Activated T-cell treated with anti-CD3 and anti-CD28 coated beads, Interleukin-2, amount 50 U/mL, for 72 hours (primary cell): ENCODE data around the gene TRPM6. TPM values are rescaled to one million over a fixed set of nuclear protein-coding genes. Genes with fewer than 3 reads are reported as not detected.
"Not testable (repeated sequence)": the region's sequence is repeated elsewhere in the genome, so short reads cannot be mapped to it uniquely, and the experiment has no call there.

ENCODE experiments used
- ATAC-seq, 2 donors: fragments of 150-1000 bp; cut with Tn5 transposase; replicated peaks in 1 of 2; 2 replicates each; pipeline ENCODE4 v1.10.0; 2021; ENCODE audit warnings: moderate library complexity in 2 of 2, mild to moderate bottlenecking in 1 of 2
- DNase-seq, 2 donors: peaks; one replicate each; pipeline ENCODE4 v3.0.0; 2021 to 2022; ENCODE audit warnings: mixed read lengths in 1 of 2
- H3K27ac Mint-ChIP-seq: one replicate; pipeline ENCODE4 v1.8.0; 2022; ENCODE audit warnings: mild to moderate bottlenecking, moderate library complexity, mixed read lengths
- H3K27me3 Mint-ChIP-seq: one replicate; pipeline ENCODE4 v1.8.0; 2022; ENCODE audit warnings: low read depth, mixed read lengths
- H3K36me3 Mint-ChIP-seq, 2 donors: one replicate each; pipeline ENCODE4 v1.8.0; 2022; ENCODE audit warnings: mixed read lengths in 2 of 2, mild to moderate bottlenecking in 1 of 2; ENCODE audit not compliant: insufficient read depth in 2 of 2
- H3K4me1 Mint-ChIP-seq: one replicate; pipeline ENCODE4 v1.8.0; 2022; ENCODE audit warnings: low read depth, mixed read lengths
- H3K4me3 Mint-ChIP-seq, 2 donors: one replicate each; pipeline ENCODE4 v1.8.0; 2022; ENCODE audit warnings: mild to moderate bottlenecking in 2 of 2, mixed read lengths in 2 of 2, moderate library complexity in 2 of 2
- H3K9me3 Mint-ChIP-seq, 2 donors: one replicate each; pipeline ENCODE4 v1.8.0; 2022; ENCODE audit warnings: mixed read lengths in 2 of 2
- total RNA-seq, 2 donors: library from RNA; stranded (reverse); gene quantifications; one replicate each; pipeline ENCODE4 v1.2.3, GENCODE V29; 2022

Gene TRPM6
- total RNA-seq, 2 donors from 2014 or later, result 0.10 TPM; not detected in 1

- H3K36me3 Mint-ChIP-seq, result peaks cover 8 to 11% of the 10 kb centered on the region in 2 donors
Measured at GRCh38 chr9:74875656-74876055, 12.1 kb downstream of the TRPM6 start.

GRCh38 chr9:74874220-74874619, 13.5 kb downstream of the TRPM6 start:
- Mint-ChIP-seq H3K4me3 (no peak overlapping the region), H3K9me3 (peaks cover 6 to 10% of the 10 kb centered on the region in 2 donors), H3K36me3 (peaks cover 6% of the 10 kb centered on the region in 2 donors), H3K27ac (no peak overlapping the region), H3K4me1 (no peaks in the 10 kb centered on the region), H3K27me3 (peaks cover 11% of the 10 kb centered on the region)
- no peak for DNase-seq
- no peak for ATAC-seq

More at GRCh38 chr9:74875656-74876055, 12.1 kb downstream of the TRPM6 start:
- DNase-seq (no peak), ATAC-seq (no peak)
- no peak overlapping the region for H3K4me3 Mint-ChIP-seq
- H3K4me1 Mint-ChIP-seq, result no peaks in the 10 kb centered on the region
- peaks cover 15% of the 10 kb centered on the region for H3K27me3 Mint-ChIP-seq
- no peak overlapping the region for H3K27ac Mint-ChIP-seq
- peaks cover 13 to 14% of the 10 kb centered on the region in 2 donors for H3K9me3 Mint-ChIP-seq

GRCh38 chr9:74872619-74873233, 15.0 kb downstream of the TRPM6 start:
- Mint-ChIP-seq H3K27me3 (peaks cover 17% of the 10 kb centered on the region), H3K36me3 (no peaks in the 10 kb centered on the region), H3K9me3 (peaks cover 0 to 2% of the 10 kb centered on the region in 2 donors), H3K27ac (no peak overlapping the region), H3K4me1 (no peaks in the 10 kb centered on the region), H3K4me3 (no peak overlapping the region)
- DNase-seq (no peak), ATAC-seq (no peak)

- Mint-ChIP-seq H3K27me3 (peaks cover 8% of the 10 kb centered on the region), H3K27ac (no peak overlapping the region), H3K36me3 (no peaks in the 10 kb centered on the region), H3K4me3 (no peak overlapping the region), H3K4me1 (no peaks in the 10 kb centered on the region), H3K9me3 (no peaks in the 10 kb centered on the region)
- DNase-seq (no peak), ATAC-seq (no peak)
Measured at GRCh38 chr9:74867483-74867882, 20.2 kb downstream of the TRPM6 start.

GRCh38 chr9:74865177-74865576, 22.5 kb downstream of the TRPM6 start:
- peaks cover 5% of the 10 kb centered on the region for H3K4me1 Mint-ChIP-seq
- DNase-seq (no peak), ATAC-seq (no peak)
- H3K27me3 Mint-ChIP-seq, result peaks cover 6% of the 10 kb centered on the region
- H3K4me3 Mint-ChIP-seq, result no peak overlapping the region
- H3K9me3 Mint-ChIP-seq, result no peaks in the 10 kb centered on the region
- H3K27ac Mint-ChIP-seq, result no peak overlapping the region
- H3K36me3 Mint-ChIP-seq, result no peaks in the 10 kb centered on the region

GRCh38 chr9:74861773-74862474, 25.8 kb downstream of the TRPM6 start:
- Mint-ChIP-seq H3K4me3 (no peak overlapping the region), H3K27me3 (peaks cover 5% of the 10 kb centered on the region), H3K4me1 (peaks cover 5% of the 10 kb centered on the region), H3K36me3 (no peaks in the 10 kb centered on the region), H3K27ac (no peak overlapping the region), H3K9me3 (no peaks in the 10 kb centered on the region)
- ATAC-seq, result peak in 1 of 2 donors; percentile 23
- DNase-seq, result no peak

GRCh38 chr9:74861071-74861470, 26.6 kb downstream of the TRPM6 start:
- Mint-ChIP-seq H3K9me3 (no peaks in the 10 kb centered on the region), H3K4me1 (peaks cover 5% of the 10 kb centered on the region), H3K27me3 (peaks cover 5% of the 10 kb centered on the region), H3K36me3 (no peaks in the 10 kb centered on the region), H3K4me3 (no peak overlapping the region), H3K27ac (no peak overlapping the region)
- no peak for DNase-seq
- no peak for ATAC-seq

GRCh38 chr9:74860247-74860646, 27.5 kb downstream of the TRPM6 start:
- not testable (repeated sequence) for H3K36me3 Mint-ChIP-seq, ATAC-seq, H3K27me3 Mint-ChIP-seq, H3K27ac Mint-ChIP-seq, H3K4me3 Mint-ChIP-seq, H3K4me1 Mint-ChIP-seq, H3K9me3 Mint-ChIP-seq, DNase-seq

GRCh38 chr9:74859786-74860185, 27.9 kb downstream of the TRPM6 start:
- Mint-ChIP-seq H3K27ac (no peak overlapping the region), H3K4me1 (peaks cover 5% of the 10 kb centered on the region), H3K9me3 (no peaks in the 10 kb centered on the region), H3K4me3 (no peak overlapping the region), H3K27me3 (peaks cover 5% of the 10 kb centered on the region), H3K36me3 (no peaks in the 10 kb centered on the region)
- ATAC-seq, result no peak
- no peak for DNase-seq

- no peaks in the 10 kb centered on the region for H3K36me3 Mint-ChIP-seq
- H3K9me3 Mint-ChIP-seq, result no peaks in the 10 kb centered on the region
- H3K4me1 Mint-ChIP-seq, result peaks cover 5% of the 10 kb centered on the region
Measured at GRCh38 chr9:74858751-74859414, 28.8 kb downstream of the TRPM6 start.

GRCh38 chr9:74856989-74857388, 30.7 kb downstream of the TRPM6 start:
- Mint-ChIP-seq H3K27me3 (peaks cover 5% of the 10 kb centered on the region), H3K4me1 (peaks cover 5% of the 10 kb centered on the region), H3K36me3 (no peaks in the 10 kb centered on the region), H3K4me3 (no peak overlapping the region), H3K27ac (no peak overlapping the region), H3K9me3 (no peaks in the 10 kb centered on the region)
- DNase-seq (no peak), ATAC-seq (no peak)

More at GRCh38 chr9:74858751-74859414, 28.8 kb downstream of the TRPM6 start:
- ATAC-seq (no peak), DNase-seq (no peak)
- no peak overlapping the region for H3K4me3 Mint-ChIP-seq
- H3K27me3 Mint-ChIP-seq, result peaks cover 5% of the 10 kb centered on the region
- H3K27ac Mint-ChIP-seq, result no peak overlapping the region

GRCh38 chr9:74855072-74855471, 32.6 kb downstream of the TRPM6 start:
- H3K9me3 Mint-ChIP-seq, result no peaks in the 10 kb centered on the region
- H3K4me1 Mint-ChIP-seq, result no peaks in the 10 kb centered on the region
- peaks cover 5% of the 10 kb centered on the region for H3K27me3 Mint-ChIP-seq
- H3K27ac Mint-ChIP-seq, result no peak overlapping the region
- DNase-seq (no peak), ATAC-seq (no peak)
- no peaks in the 10 kb centered on the region for H3K36me3 Mint-ChIP-seq
- H3K4me3 Mint-ChIP-seq, result no peak overlapping the region

GRCh38 chr9:74853024-74853423, 34.7 kb downstream of the TRPM6 start:
- H3K4me3 Mint-ChIP-seq, DNase-seq, H3K27me3 Mint-ChIP-seq, ATAC-seq, H3K4me1 Mint-ChIP-seq, H3K36me3 Mint-ChIP-seq, H3K27ac Mint-ChIP-seq, H3K9me3 Mint-ChIP-seq: not testable (repeated sequence)
